ENCODE data around the gene BCL6.

- TF ChIP-seq, protein P1, sequence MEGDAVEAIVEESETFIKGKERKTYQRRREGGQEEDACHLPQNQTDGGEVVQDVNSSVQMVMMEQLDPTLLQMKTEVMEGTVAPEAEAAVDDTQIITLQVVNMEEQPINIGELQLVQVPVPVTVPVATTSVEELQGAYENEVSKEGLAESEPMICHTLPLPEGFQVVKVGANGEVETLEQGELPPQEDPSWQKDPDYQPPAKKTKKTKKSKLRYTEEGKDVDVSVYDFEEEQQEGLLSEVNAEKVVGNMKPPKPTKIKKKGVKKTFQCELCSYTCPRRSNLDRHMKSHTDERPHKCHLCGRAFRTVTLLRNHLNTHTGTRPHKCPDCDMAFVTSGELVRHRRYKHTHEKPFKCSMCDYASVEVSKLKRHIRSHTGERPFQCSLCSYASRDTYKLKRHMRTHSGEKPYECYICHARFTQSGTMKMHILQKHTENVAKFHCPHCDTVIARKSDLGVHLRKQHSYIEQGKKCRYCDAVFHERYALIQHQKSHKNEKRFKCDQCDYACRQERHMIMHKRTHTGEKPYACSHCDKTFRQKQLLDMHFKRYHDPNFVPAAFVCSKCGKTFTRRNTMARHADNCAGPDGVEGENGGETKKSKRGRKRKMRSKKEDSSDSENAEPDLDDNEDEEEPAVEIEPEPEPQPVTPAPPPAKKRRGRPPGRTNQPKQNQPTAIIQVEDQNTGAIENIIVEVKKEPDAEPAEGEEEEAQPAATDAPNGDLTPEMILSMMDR (conservative IDR thresholded peaks at IDR 0.05; ENCODE audit: low read length): peak; percentile 94
- no peak for TF ChIP-seq EZH2phosphoT487 (IDR thresholded peaks at IDR 0.05; ENCODE audit: borderline replicate concordance, low read depth, low read length)
Measured at GRCh38 chr3:187679638-187680396, 65.5 kb downstream of the BCL6 start.

Data from OCI-LY7 (cell line).